Measurements from ENCODE around the gene SEMA5A. TPM values are rescaled to one million over a fixed set of nuclear protein-coding genes. Genes with fewer than 3 reads are reported as not detected.
A peak's percentile ranks its signal among the peaks of the same experiment; 100 is the strongest.

Gene SEMA5A
- total RNA-seq, 1 donor from 2014 or later = 4.0 TPM

DNA sequence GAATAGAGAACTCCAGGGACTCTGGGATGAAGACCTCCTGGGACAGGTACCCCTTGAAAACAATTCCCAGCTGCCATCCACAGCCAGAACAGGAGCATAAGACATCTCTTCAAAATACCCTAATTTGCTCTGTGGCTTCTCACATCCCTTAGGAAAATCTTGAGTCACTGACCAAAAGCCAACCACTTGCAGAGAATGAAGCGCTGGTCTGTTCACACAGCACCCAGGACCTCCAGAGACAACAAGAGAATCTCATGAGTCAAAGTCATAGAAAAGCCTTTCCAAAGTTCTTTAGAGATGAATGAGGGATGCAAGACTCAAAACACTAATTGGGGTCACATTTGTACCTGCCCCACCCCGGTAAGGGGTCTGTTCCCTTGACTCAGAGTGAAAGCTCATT lies 210.6 kb downstream of the SEMA5A start:
- Mint-ChIP-seq H3K36me3 (ENCODE audit: insufficient read depth) (no peaks in the 10 kb centered on the region), H3K4me1 (ENCODE audit: low read depth) (no peaks in the 10 kb centered on the region), H3K27me3 (no peaks in the 10 kb centered on the region), H3K4me3 (ENCODE audit: low read depth) (no peak overlapping the region), H3K27ac (no peak overlapping the region), H3K9me3 (ENCODE audit: low read depth) (no peaks in the 10 kb centered on the region)
- no peak for DNase-seq (ENCODE audit: low spot score, unreplicated experiment)
- no peak for TF ChIP-seq CTCF (IDR thresholded peaks at IDR 0.05; ENCODE audit: unreplicated experiment)

GRCh38 chr5:9332026-9332425 lies 213.8 kb downstream of the SEMA5A start:
- Mint-ChIP-seq H3K4me1 (ENCODE audit: low read depth) (no peaks in the 10 kb centered on the region), H3K4me3 (ENCODE audit: low read depth) (no peak overlapping the region), H3K27me3 (no peaks in the 10 kb centered on the region), H3K27ac (peak overlapping the region; percentile 65), H3K9me3 (ENCODE audit: low read depth) (no peaks in the 10 kb centered on the region), H3K36me3 (ENCODE audit: insufficient read depth) (no peaks in the 10 kb centered on the region)
- no peak for TF ChIP-seq CTCF (IDR thresholded peaks at IDR 0.05; ENCODE audit: unreplicated experiment)
- no peak for DNase-seq (ENCODE audit: low spot score, unreplicated experiment)

- no peak overlapping the region for H3K4me3 Mint-ChIP-seq (ENCODE audit: low read depth)
- no peak for TF ChIP-seq CTCF (IDR thresholded peaks at IDR 0.05; ENCODE audit: unreplicated experiment)
- H3K27me3 Mint-ChIP-seq = no peaks in the 10 kb centered on the region
- H3K36me3 Mint-ChIP-seq (ENCODE audit: insufficient read depth) = no peaks in the 10 kb centered on the region
- H3K9me3 Mint-ChIP-seq (ENCODE audit: low read depth) = no peaks in the 10 kb centered on the region
- H3K27ac Mint-ChIP-seq = no peak overlapping the region
- H3K4me1 Mint-ChIP-seq (ENCODE audit: low read depth) = no peaks in the 10 kb centered on the region
- no peak for DNase-seq (ENCODE audit: low spot score, unreplicated experiment)
These were observed 214.5 kb downstream of the SEMA5A start for GRCh38 chr5:9331372-9331771.

GRCh38 chr5:9329125-9329524 lies 216.8 kb downstream of the SEMA5A start:
- Mint-ChIP-seq H3K36me3 (ENCODE audit: insufficient read depth) (no peaks in the 10 kb centered on the region), H3K4me1 (ENCODE audit: low read depth) (no peaks in the 10 kb centered on the region), H3K27me3 (no peaks in the 10 kb centered on the region), H3K9me3 (ENCODE audit: low read depth) (no peaks in the 10 kb centered on the region), H3K27ac (no peak overlapping the region), H3K4me3 (ENCODE audit: low read depth) (no peak overlapping the region)
- DNase-seq (ENCODE audit: low spot score, unreplicated experiment) = no peak
- no peak for TF ChIP-seq CTCF (IDR thresholded peaks at IDR 0.05; ENCODE audit: unreplicated experiment)

GRCh38 chr5:9325549-9325948 lies 220.3 kb downstream of the SEMA5A start:
- Mint-ChIP-seq H3K36me3 (ENCODE audit: insufficient read depth) (no peaks in the 10 kb centered on the region), H3K4me3 (ENCODE audit: low read depth) (no peak overlapping the region), H3K27ac (no peak overlapping the region), H3K4me1 (ENCODE audit: low read depth) (no peaks in the 10 kb centered on the region), H3K9me3 (ENCODE audit: low read depth) (no peaks in the 10 kb centered on the region), H3K27me3 (no peaks in the 10 kb centered on the region)
- no peak for DNase-seq (ENCODE audit: low spot score, unreplicated experiment)
- no peak for TF ChIP-seq CTCF (IDR thresholded peaks at IDR 0.05; ENCODE audit: unreplicated experiment)
